HG02970 (cell line): ENCODE results near the gene MAPKAPK3.

Experiments
- ATAC-seq: cut with Tn5 transposase; IDR thresholded peaks from one replicate; pipeline ENCODE4 v1.9.1; 2021; ENCODE audit warnings: mild to moderate bottlenecking, moderate library complexity, moderate number of reproducible peaks; ENCODE audit not compliant: unreplicated experiment, low FRiP score

MAPKAPK3 gene

GRCh38 chr3:50586763-50587070, 30.2 kb upstream of the MAPKAPK3 start:
- ATAC-seq, result no peak

DNA sequence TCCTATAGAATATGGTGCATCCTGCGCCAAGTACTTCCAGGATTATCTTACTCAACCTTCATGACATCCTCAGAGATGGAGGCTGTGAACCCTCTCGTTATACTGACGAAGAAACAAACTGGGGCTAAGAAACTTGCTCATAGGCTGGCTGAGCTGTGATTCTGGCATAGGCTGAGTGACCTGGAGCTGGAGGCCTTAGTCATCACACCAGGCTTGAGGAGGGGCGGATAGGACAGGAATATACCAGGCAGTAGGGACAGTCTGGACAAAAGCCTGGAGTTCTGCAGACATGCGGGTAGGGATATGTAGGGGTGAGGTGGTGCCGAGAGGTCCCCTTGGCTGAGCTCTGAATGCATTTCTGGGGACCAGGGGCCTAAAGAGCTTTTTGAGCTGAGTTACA, 29.6 kb upstream of the MAPKAPK3 start:
- ATAC-seq, result no peak

DNA sequence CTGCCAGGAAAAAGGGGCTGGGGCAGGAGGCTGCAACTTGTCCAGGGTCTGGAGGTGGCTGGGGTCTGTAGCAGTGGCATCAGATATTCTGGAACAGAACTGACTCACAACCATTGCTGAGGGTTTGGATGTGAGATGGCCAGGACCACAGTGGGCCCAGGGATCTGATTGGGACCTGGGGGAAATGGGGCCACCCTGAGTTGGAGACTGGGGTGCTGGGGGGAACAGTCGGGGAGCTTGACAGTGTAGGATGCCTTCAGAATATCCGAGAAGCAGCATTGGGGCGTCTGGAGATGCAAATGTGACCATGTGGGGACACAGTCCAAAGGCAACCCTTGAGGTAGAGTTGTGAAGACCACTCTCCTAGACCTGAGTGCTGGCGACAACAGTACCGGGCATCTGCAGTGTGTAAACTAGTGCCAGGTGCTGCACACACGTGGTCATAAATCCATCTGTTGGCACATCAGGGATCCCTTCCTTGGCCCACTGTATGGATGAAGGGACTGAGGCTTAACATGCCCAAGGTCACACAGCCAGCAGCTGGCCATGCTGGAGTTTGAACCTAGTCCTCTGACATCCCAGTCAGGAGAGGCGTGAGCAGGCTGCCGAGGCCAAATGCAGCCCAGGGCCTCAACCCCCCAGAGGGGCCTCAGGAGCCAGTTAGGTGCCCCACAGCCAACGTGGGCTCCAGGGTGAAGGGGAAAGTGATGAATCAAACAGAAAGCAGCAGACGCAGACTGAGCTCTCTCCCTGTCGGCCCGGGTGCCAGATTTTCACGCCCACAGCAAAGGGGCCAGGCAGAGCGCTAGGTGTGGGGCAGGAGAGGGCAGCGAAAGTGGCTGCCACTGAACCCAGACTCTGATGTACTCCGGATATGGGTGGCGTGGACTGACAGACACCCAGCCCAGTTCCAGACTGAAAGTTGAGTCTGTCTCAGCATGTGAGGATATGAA, 28.9 kb upstream of the MAPKAPK3 start:
- ATAC-seq, result no peak

- ATAC-seq, result no peak
Measured at GRCh38 chr3:50588759-50589433, 28.1 kb upstream of the MAPKAPK3 start.

DNA sequence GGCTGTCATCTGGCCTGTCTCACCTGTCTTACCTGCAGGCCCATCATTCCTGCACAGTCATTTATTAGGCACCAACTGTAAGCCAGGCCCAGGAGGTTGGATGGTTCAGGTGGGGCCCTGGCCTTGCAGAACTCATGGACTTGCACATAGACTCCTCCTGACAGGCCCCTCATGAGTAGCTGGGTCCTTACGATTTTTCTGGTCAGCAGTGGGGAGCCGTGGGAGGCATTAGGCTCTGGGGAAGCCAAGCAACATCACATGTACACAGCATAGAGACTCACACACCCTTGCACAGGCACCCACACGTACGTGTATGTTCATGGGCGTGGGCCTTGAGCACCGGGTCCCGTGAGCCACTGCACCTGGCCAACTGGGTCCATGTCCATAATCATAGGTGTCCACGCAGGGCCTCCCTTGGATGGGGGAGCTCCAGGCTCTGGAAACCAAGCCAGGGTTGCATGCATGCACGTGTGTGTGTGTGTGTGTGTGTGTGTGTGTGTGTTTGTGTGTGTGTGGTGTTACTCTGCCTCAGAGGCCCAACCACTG, 25.7 kb upstream of the MAPKAPK3 start:
- no peak for ATAC-seq

DNA sequence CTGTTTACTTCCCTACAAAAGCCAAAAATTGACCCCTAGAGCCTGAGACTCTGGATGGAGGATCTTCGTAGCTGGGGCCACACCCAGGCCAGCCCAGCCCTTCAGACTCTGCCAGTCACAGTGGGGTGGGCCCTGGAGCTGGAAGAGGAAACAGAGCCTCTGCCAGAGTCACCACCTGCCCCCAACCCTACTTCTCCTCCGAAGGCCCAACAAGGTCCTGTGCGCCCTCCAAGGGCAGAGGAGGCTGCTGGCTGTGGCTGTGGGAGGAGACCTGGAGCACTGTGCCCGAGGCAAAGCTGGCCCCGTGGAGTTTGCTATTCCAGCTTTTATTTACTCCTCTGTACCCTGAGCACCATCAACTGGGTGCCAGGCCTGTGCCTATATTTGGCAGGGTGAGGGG, 24.4 kb upstream of the MAPKAPK3 start:
- ATAC-seq, result no peak

DNA sequence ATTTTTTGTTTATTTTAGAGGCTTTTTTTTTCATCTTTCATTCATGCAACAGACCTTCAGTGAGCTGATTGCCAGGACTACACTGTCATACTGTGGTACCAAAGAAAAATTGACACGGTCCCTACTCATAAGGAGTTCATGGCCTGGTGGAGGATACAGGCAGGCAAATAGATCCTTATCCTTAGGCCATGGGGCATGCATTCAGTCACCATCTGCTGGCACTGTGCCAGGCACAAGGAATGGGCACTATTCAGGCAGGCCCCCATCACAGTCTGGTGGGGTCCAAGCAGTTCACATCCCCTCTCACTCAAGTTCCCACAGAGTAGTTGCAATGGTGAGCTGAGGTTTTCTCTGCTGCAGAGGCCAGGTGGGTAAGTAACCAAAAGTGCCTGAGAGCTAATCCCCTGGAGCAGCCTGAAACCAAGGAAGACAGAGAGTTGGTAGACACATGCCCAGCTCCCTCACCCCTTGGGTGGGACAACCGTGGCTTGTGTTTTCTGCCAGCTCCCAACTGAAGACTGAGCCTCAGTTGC, 22.6 kb upstream of the MAPKAPK3 start:
- ATAC-seq, result no peak

DNA sequence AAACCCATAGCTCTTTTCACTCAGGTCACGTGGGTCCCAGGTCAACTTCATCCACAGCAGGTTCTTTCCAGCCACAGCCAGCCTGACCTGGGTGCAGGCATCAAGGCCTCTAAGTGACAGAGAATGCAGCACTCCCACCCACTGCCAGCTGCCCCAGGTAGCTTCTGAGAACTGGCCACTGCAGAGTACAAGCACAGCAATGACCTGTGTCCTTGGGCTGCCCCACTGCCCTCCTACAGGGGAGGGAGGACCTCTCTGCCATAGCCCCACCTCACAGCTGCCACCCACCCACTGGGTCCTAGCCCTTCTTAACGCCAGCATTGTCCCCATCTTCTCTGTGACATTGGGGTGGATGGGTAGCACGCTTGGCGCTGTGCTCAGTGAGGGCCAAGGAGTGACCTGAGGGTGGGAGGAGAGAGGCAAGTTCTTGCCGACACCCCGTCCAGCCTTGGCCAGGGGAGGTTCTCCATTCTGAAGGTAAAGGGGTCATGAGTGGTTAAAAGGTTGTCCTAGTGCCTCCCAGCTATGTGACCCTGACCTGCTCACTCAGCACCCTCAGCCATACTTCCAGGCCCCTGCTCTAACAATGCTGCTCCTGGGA, 17.7 kb upstream of the MAPKAPK3 start:
- ATAC-seq, result no peak

DNA sequence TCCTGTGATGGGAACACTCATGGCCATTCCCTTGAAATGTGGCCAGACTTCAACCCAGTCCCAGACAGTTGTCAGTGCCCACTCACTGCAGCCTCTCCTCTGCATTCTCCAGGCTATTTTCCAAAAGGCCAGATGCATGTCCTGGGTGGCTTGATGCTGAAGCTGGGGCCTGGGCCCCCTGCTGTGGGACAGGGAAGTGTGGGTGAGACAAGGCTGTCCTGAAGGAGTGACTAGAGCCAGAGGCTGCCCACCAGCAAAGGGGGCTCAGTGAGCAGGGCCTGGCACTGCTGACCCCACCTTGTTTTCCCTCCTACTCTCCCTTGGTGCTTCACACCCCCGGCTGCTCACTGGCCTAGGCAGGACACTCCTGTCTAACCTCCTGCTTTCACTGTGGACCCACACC, 17.2 kb upstream of the MAPKAPK3 start:
- no peak for ATAC-seq

DNA sequence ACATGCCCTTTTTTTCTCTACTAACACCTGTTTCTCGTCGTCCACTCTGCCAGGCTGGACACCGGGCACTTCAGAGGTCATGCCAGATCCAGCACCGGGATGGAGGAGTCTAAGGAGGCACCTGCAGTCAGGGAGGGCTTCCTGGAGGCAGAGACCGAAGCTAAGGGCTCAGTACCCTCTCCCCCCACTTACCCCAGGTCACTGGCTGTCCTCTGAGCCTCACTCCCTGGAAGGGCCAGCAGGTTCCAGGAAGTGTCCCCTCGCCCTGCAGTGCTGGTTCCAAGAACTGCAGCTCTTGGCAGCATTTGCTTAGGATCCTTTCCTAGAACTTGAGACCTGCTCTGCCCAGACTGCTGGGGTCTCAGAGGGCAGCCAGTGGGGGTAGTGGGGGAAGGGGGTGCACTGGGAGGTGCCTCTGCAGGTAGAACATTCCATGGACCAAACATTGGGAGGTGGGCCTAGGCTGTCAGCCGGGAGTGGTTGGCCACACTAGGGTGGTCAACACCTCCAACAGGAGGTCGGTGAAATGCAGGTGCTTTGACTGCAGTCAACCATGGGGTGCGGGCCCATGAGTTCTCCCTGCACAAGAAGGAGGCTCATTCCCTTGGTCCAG, 16.7 kb upstream of the MAPKAPK3 start:
- ATAC-seq, result no peak

DNA sequence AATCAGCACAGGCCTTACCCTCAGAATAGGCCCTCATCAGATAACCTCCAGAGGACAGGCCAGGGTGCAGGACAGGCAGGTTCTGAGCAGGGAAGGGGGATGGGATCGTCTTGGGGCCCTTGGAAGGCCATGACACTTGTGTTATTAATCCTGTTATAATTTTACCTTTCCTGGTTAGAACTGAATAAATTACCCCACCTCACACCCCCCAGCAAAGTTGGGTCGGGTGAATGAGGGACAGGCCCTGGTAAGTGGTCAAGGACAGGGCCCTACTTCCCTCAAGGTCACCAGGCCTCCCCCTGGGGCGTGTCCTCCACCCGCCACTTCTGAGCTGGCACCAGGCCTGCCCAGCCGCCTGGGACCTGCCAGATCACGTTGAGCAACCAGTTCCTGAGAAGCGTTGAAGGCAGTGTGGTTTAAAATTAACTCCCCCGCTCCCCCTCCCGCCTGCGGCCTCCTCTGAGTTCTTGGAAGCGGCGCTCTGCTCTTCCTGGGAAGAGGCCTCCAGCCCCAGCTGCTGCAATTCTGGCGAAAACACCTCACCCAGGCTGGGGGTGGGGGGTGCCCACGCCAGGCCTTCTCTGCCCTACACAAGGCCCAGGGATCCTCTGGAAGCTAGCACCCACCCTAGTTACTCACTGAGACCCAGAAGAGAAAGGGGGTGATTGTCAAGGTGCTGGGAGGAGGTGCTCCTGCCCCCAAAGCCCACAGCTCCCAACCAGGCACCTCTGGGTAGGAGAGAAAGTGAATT, 15.9 kb upstream of the MAPKAPK3 start:
- no peak for ATAC-seq

GRCh38 chr3:50602595-50603191, 14.3 kb upstream of the MAPKAPK3 start:
- no peak for ATAC-seq

DNA sequence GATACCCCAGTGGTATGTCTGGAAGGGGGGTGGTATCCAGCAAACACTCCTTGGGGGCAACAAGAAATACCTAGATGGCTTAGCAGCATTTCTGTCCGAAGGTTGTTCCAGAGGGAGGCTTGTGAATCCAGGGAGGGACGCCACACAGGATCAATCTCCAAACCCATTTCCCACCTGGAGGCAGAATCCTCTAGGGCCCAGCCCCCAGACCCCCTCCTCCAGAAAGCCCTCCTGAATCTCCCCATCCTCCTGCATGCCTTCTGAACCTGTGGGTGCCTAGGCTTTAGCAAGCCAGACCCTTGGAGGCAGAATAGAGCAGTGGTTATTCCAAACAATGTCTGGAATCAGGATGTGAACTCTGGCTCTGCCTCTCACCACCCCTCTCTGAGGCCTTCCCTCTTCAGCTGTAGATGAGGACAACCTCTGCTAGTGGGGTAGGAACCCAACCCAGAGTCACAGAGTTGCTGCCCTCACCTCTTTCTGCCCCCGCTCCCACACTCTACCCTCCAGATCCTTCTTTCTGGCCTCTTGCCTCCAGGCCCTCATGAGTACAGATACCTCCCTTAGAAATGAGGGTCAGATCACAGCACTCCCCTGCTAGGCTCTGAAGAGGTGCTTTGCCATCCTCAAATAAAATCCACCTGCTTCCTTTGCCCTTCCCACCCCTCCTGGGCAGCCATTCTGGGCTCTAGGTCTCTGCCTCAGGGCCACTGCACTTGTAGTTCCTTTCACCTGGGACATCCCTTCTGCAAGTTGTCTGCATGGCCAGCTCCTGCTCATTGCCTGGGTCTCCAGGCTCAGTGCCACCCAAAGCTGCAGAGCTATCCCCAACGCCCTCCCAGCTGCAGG, 13.5 kb upstream of the MAPKAPK3 start:
- ATAC-seq, result no peak

GRCh38 chr3:50604110-50604621, 12.8 kb upstream of the MAPKAPK3 start:
- no peak for ATAC-seq

- no peak for ATAC-seq
Measured at GRCh38 chr3:50604628-50605588, 12.0 kb upstream of the MAPKAPK3 start.

DNA sequence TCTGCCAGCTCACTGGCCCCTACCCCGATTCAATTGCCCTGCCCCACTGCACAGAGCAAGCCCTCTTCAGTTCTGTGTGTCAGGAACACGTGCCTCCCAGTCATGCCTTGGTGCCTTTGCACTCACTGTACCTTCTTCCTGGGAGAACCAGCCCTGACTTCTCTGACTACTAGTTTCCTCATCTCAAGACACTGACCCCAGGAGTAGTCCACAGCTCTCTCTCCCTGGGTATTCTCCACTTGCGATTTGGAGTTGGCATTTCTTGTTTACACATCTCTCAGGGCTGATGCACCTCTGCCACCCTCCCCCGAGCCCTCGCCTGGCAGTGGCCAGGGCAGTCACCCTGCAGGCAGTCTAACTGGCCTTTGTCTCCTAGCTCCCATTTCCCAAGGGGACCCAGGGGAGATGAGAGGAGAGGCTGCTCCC, 11.0 kb upstream of the MAPKAPK3 start:
- no peak for ATAC-seq

GRCh38 chr3:50606596-50606995, 10.4 kb upstream of the MAPKAPK3 start:
- no peak for ATAC-seq
